Activated CD4-positive, alpha-beta T cell treated with anti-CD3 and anti-CD28 coated beads for 36 hours (primary cell): ENCODE results near the gene FAHD1. TPM values are rescaled to one million over a fixed set of nuclear protein-coding genes. Genes with fewer than 3 reads are reported as not detected.

ENCODE experiments used
- ATAC-seq: fragments of 200-7000 bp; cut with Tn5 transposase; one replicate; pipeline ENCODE4 v1.10.0; 2021; ENCODE audit warnings: mild to moderate bottlenecking, moderate library complexity
- CTCF ChIA-PET: fragments of 350-600 bp; sonication (Branson Sonifier 250); formaldehyde crosslinking; loops from one replicate; lab custom pipeline; 2021; ENCODE audit warnings: antibody characterized with exemption; lab: Charles Lee
- POLR2A ChIA-PET: fragments of 350-600 bp; sonication (Branson Sonifier 250); formaldehyde crosslinking; loops from one replicate; lab custom pipeline; 2021; ENCODE audit warnings: antibody characterized with exemption, inconsistent platforms; lab: Charles Lee
- DNase-seq: peaks from one replicate; pipeline ENCODE4 v3.0.0-alpha.2; 2020
- H3K27ac Mint-ChIP-seq: one replicate; pipeline ENCODE4 v1.8.0; 2021; ENCODE audit warnings: mixed read lengths
- H3K27me3 Mint-ChIP-seq: one replicate; pipeline ENCODE4 v1.8.0; 2021; ENCODE audit warnings: mixed read lengths
- H3K36me3 Mint-ChIP-seq: one replicate; pipeline ENCODE4 v1.8.0; 2021; ENCODE audit warnings: low read depth, mixed read lengths
- H3K4me1 Mint-ChIP-seq: one replicate; pipeline ENCODE4 v1.8.0; 2021; ENCODE audit warnings: mixed read lengths
- H3K4me3 Mint-ChIP-seq: one replicate; pipeline ENCODE4 v1.8.0; 2021; ENCODE audit warnings: mild to moderate bottlenecking, moderate library complexity, mixed read lengths
- H3K9me3 Mint-ChIP-seq: one replicate; pipeline ENCODE4 v1.8.0; 2021; ENCODE audit warnings: low read depth, mixed read lengths
- intact Hi-C, 2 experiments: fragments of 100-400 bp; cut with DNase I in 1 of 2; cut with micrococcal nuclease in 1 of 2; formaldehyde crosslinking; loops; one replicate each; pipeline versions ENCODE4 v1.14.2 to v1.15.1; 2022 to 2024; cut with DNase I, micrococcal nuclease
- total RNA-seq, 2 experiments: library from RNA; stranded (reverse); gene quantifications; one replicate each; pipeline ENCODE4 v1.2.3, GENCODE V29; 2021

Gene FAHD1
- total RNA-seq, 2 experiments from 2014 or later: 11.6 to 11.9 TPM

DNA sequence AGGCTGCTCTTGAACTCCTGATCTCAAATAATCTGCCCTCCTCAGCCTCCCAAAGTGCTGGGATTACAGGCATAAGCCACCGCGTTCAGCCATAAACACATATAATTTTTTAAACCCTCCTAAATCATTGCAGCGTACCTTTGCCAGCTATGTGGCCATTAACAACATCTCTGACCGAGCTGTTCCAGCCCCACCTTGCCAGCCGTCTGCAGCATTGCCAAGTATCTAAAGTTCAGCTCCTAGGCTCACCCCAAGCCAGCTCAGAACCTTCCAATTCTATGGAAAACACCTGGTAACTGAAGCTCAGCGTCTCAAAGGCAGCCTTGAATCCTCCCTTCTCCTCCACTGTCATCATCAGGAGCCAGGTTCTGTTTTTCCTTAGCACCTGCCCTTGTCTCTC is 50.1 kb downstream of the FAHD1 start:
- Mint-ChIP-seq H3K4me1 (peaks cover 3% of the 10 kb centered on the region), H3K27ac (no peak overlapping the region), H3K36me3 (no peaks in the 10 kb centered on the region), H3K4me3 (no peak overlapping the region), H3K27me3 (peaks cover 23% of the 10 kb centered on the region), H3K9me3 (no peaks in the 10 kb centered on the region)
- no peak for DNase-seq
- ChIA-PET POLR2A (no interaction called here), CTCF (interaction anchor here (0.9 to 2.6 kb wide), 3 partner anchors 8 to 15 kb away, joined by 4 to 6 read pairs (median 5); no protein-coding TSS in a partner anchor)
- ATAC-seq: no peak
- intact Hi-C loops: no loop called here

DNA sequence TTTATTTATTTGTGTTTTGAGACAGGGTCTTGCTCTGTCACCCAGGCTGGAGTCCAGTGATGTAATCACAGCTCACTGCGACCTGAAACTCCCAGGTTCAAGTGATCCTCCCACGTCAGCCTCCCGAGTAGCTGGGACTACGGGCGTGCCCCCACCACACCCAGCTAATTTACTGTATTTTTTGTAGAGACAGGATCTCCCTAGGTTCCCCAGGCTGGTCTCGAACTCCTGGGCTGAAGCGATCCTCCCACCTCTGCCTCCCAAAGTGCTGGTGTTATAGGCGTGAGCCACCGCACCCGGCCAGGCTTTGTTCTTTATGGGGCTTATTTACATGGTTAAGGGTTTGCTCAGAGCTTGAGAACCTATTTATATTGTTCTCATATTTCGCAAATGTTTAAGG is 50.8 kb downstream of the FAHD1 start:
- POLR2A ChIA-PET: no interaction called here

GRCh38 chr16:1878256-1878655 is 51.2 kb downstream of the FAHD1 start:
- ATAC-seq (no peak), DNase-seq (no peak)
- ChIA-PET CTCF (interaction anchor here (1.5 to 1.9 kb wide), 2 partner anchors 9 to 51 kb away, joined by 5 read pairs; no protein-coding TSS in a partner anchor), POLR2A (interaction anchor here (0.5 kb wide), 1 partner anchor 94 kb away, joined by 4 read pairs; no protein-coding TSS in a partner anchor)
- H3K9me3 Mint-ChIP-seq: no peaks in the 10 kb centered on the region
- no peak overlapping the region for H3K27ac Mint-ChIP-seq
- no peaks in the 10 kb centered on the region for H3K36me3 Mint-ChIP-seq
- no peak overlapping the region for H3K4me3 Mint-ChIP-seq
- intact Hi-C loops: no loop called here
- no peaks in the 10 kb centered on the region for H3K4me1 Mint-ChIP-seq
- peaks cover 17% of the 10 kb centered on the region for H3K27me3 Mint-ChIP-seq

More for the DNA sequence above, 50.8 kb downstream of the FAHD1 start:
- H3K27ac Mint-ChIP-seq: no peak overlapping the region
- no peak overlapping the region for H3K4me3 Mint-ChIP-seq
- H3K27me3 Mint-ChIP-seq: peaks cover 17% of the 10 kb centered on the region
- DNase-seq (no peak), ATAC-seq (no peak)
- CTCF ChIA-PET: interaction anchor here (1.5 to 2.6 kb wide), 3 partner anchors 9 to 51 kb away, joined by 5 to 6 read pairs (median 5); no protein-coding TSS in a partner anchor
- intact Hi-C loops: no loop called here
- H3K36me3 Mint-ChIP-seq: no peaks in the 10 kb centered on the region
- no peaks in the 10 kb centered on the region for H3K4me1 Mint-ChIP-seq
- no peaks in the 10 kb centered on the region for H3K9me3 Mint-ChIP-seq

Other genes starting within 250 kb of the FAHD1 start
- 10 to 100 TPM in 1 of 2 experiments, 1 to 10 TPM in 1; 9.8 to 11.0 TPM for gene IFT140, start 215.1 kb upstream of the FAHD1 start, total RNA-seq
- gene CRAMP1, start 214.8 kb upstream of the FAHD1 start, total RNA-seq: 10 to 100 TPM; 14.1 to 15.0 TPM
- gene JPT2, start 148.9 kb upstream of the FAHD1 start, total RNA-seq: 100 to 1,000 TPM in 1 of 2 experiments, 10 to 100 TPM in 1; 77.1 to 111 TPM
- 10 to 100 TPM; 56.7 to 57.6 TPM for gene MAPK8IP3, start 121.0 kb upstream of the FAHD1 start, total RNA-seq
- 10 to 100 TPM; 23.7 to 43.6 TPM for gene NME3, start 55.7 kb upstream of the FAHD1 start, total RNA-seq
- 10 to 100 TPM; 13.1 to 18.4 TPM for gene EME2, start 54.4 kb upstream of the FAHD1 start, total RNA-seq
- 100 to 1,000 TPM; 146 to 175 TPM for gene MRPS34, start 54.1 kb upstream of the FAHD1 start, total RNA-seq
- 10 to 100 TPM; 12.5 to 13.6 TPM for gene SPSB3, start 44.6 kb upstream of the FAHD1 start, total RNA-seq
- 10 to 100 TPM; 34.4 to 42.4 TPM for gene NUBP2, start 44.2 kb upstream of the FAHD1 start, total RNA-seq
- gene IGFALS, start 33.5 kb upstream of the FAHD1 start, total RNA-seq: not detected
- gene HAGH, start 381 bp upstream of the FAHD1 start, total RNA-seq: 10 to 100 TPM; 20.9 to 25.0 TPM
- under 1 TPM; 0.14 to 0.21 TPM for gene MEIOB, start 45.0 kb downstream of the FAHD1 start, total RNA-seq
- not detected for gene HS3ST6, start 91.2 kb downstream of the FAHD1 start, total RNA-seq
- gene MSRB1, start 116.0 kb downstream of the FAHD1 start, total RNA-seq: 10 to 100 TPM; 17.3 to 21.8 TPM
- gene RPL3L, start 127.5 kb downstream of the FAHD1 start, total RNA-seq: not detected
- gene NDUFB10, start 132.3 kb downstream of the FAHD1 start, total RNA-seq: 100 to 1,000 TPM; 113 to 118 TPM
- gene RPS2, start 137.6 kb downstream of the FAHD1 start, total RNA-seq: 1,000 to 10,000 TPM; 5,351 to 6,287 TPM
- gene RNF151, start 139.7 kb downstream of the FAHD1 start, total RNA-seq: not detected
- 10 to 100 TPM; 47.4 to 48.6 TPM for gene TBL3, start 144.8 kb downstream of the FAHD1 start, total RNA-seq
- not detected for gene NOXO1, start 154.3 kb downstream of the FAHD1 start, total RNA-seq
- 10 to 100 TPM; 25.0 to 25.8 TPM for gene GFER, start 157.0 kb downstream of the FAHD1 start, total RNA-seq
- 1 to 10 TPM; 4.8 to 5.9 TPM for gene SYNGR3, start 162.8 kb downstream of the FAHD1 start, total RNA-seq
- 10 to 100 TPM; 64.6 to 69.8 TPM for gene ZNF598, start 182.6 kb downstream of the FAHD1 start, total RNA-seq
- 1 to 10 TPM; 2.0 to 2.8 TPM for gene NPW, start 192.6 kb downstream of the FAHD1 start, total RNA-seq
- 1 to 10 TPM; 1.9 to 2.7 TPM for gene NHERF2, start 199.7 kb downstream of the FAHD1 start, total RNA-seq
- 10 to 100 TPM; 22.6 to 26.1 TPM for gene NTHL1, start 220.6 kb downstream of the FAHD1 start, total RNA-seq
- gene TSC2, start 220.8 kb downstream of the FAHD1 start, total RNA-seq: 10 to 100 TPM; 49.6 to 72.9 TPM